Lower leg skin (tissue), 3 donors: ENCODE results near the gene TRUB1.
"Not testable (repeated sequence)": the region's sequence is repeated elsewhere in the genome, so short reads cannot be mapped to it uniquely, and the experiment has no call there.

Experiments used
- CTCF ChIP-seq, 3 donors: fragments of 450-650 bp; IDR thresholded peaks; one replicate each; pipeline ENCODE4 v1.5.1; 2016; ENCODE audit warnings: antibody characterized with exemption in 3 of 3, mild to moderate bottlenecking in 3 of 3, moderate library complexity in 2 of 3
- POLR2A ChIP-seq, 2 donors: fragments of 450-650 bp; IDR thresholded peaks; one replicate each; pipeline ENCODE4 v1.6.1; 2016 to 2017; ENCODE audit warnings: antibody characterized with exemption in 2 of 2, mild to moderate bottlenecking in 1 of 2, moderate library complexity in 1 of 2

GRCh38 chr10:114897011-114897410 is 41.0 kb upstream of the TRUB1 start:
- TF ChIP-seq CTCF, POLR2A (IDR thresholded peaks at IDR 0.05): not testable (repeated sequence)
